K562 (cell line): ENCODE measurements around the gene CADPS2.

Experiments
- CREBBP ChIP-seq: IDR thresholded peaks from one replicate; pipeline ENCODE4 v1.6.1; 2012; ENCODE audit warnings: low read depth, mild to moderate bottlenecking, control low read depth, inconsistent platforms, low read length
- POLR2AphosphoS5 ChIP-seq: IDR thresholded peaks from 2 replicates; pipeline ENCODE4 v1.6.1; 2011; ENCODE audit warnings: mild to moderate bottlenecking, low read depth, low read length, moderate library complexity; ENCODE audit not compliant: control insufficient read depth, insufficient read depth
- TAF1 ChIP-seq: IDR thresholded peaks from 2 replicates; pipeline ENCODE4 v1.6.1; 2011; ENCODE audit warnings: mild to moderate bottlenecking, low read length, moderate library complexity; ENCODE audit not compliant: insufficient read depth, control insufficient read depth, severe bottlenecking; ENCODE audit errors: extremely low read depth
- ZNF766 ChIP-seq: fragments of 200-800 bp; sonication (Bioruptor generic); conservative IDR thresholded peaks from 2 replicates; pipeline ENCODE4 v1.6.1; 2016; ENCODE audit warnings: missing genetic modification characterization, missing compliant biosample characterization
- TF ChIP-seq, protein P1 (sequence below): sonication (generic); formaldehyde crosslinking; IDR thresholded peaks from 2 replicates; pipeline ENCODE4 v1.8.1; 2023; ENCODE audit warnings: mild to moderate bottlenecking, missing genetic modification reagents
- TF ChIP-seq, protein P2 (sequence below), 3 experiments: fragments of 200-800 bp in 1 of 3; sonication (Bioruptor generic) in 1 of 3; sonication (generic) in 1 of 3; formaldehyde crosslinking in 1 of 3; IDR thresholded peaks; 2 replicates each; pipeline versions ENCODE4 v1.6.1 to v1.8.0; 2016 to 2022; ENCODE audit warnings: mild to moderate bottlenecking in 2 of 3, missing compliant biosample characterization in 2 of 3, missing genetic modification characterization in 2 of 3, missing genetic modification reagents in 1 of 3

DNA sequence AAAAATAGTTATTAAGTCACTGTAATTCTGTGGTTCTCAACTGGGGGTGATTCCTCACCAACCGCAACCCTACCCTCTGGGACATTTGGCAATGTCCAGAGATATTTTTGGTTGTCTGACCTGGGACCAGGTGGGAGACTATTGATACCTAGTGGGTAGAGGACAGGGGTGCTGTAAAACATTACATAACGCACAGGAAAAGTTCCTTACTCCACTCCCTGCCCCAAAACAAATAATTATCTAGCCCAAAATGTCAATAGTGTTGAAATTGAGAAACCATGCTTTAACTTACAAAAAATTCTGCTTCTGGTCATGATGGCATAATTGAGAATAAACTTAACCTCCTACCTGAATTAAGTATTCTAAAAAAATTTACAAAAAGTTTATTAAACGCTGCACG is 404.0 kb downstream of the CADPS2 start:
- TF ChIP-seq ZNF766 (CRISPR knock-in tag) (no peak), CREBBP (no peak), TAF1 (no peak), POLR2AphosphoS5 (no peak)
- TF ChIP-seq, protein P1, sequence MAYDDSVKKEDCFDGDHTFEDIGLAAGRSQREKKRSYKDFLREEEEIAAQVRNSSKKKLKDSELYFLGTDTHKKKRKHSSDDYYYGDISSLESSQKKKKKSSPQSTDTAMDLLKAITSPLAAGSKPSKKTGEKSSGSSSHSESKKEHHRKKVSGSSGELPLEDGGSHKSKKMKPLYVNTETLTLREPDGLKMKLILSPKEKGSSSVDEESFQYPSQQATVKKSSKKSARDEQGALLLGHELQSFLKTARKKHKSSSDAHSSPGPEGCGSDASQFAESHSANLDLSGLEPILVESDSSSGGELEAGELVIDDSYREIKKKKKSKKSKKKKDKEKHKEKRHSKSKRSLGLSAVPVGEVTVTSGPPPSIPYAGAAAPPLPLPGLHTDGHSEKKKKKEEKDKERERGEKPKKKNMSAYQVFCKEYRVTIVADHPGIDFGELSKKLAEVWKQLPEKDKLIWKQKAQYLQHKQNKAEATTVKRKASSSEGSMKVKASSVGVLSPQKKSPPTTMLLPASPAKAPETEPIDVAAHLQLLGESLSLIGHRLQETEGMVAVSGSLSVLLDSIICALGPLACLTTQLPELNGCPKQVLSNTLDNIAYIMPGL (CRISPR knock-in tag), result no peak
- TF ChIP-seq, protein P2, sequence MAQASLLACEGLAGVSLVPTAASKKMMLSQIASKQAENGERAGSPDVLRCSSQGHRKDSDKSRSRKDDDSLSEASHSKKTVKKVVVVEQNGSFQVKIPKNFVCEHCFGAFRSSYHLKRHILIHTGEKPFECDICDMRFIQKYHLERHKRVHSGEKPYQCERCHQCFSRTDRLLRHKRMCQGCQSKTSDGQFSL (CRISPR knock-in tag; IDR thresholded peaks at IDR 0.05), result no peak
- TF ChIP-seq, protein P2 (tag; IDR thresholded peaks at IDR 0.05), result no peak
